Right lobe of liver (tissue), 4 donors: ENCODE data around the gene CLSTN1.

ENCODE experiments used
- CTCF ChIP-seq, 4 donors: fragments of 200-600 bp in 3 of 4; fragments of 450-650 bp in 1 of 4; IDR thresholded peaks; one replicate each; pipeline versions ENCODE4 v1.5.1 to v1.8.0; 2016 to 2022; ENCODE audit warnings: antibody characterized with exemption in 4 of 4, mild to moderate bottlenecking in 2 of 4
- POLR2A ChIP-seq: fragments of 450-650 bp; IDR thresholded peaks from one replicate; pipeline ENCODE4 v1.6.1; 2017; ENCODE audit warnings: antibody characterized with exemption, mild to moderate bottlenecking
- donor health status: DM: no; HTN: no; CAD: no.
- donor health status: DM: no; HTN: no; CAD: no.
- donor health status: DM: no; HTN: yes; CAD: no.

- TF ChIP-seq POLR2A (no peak), CTCF (IDR thresholded peaks at IDR 0.05) (no peak)
Measured at GRCh38 chr1:9848022-9848421, 24.3 kb upstream of the CLSTN1 start.
